Transverse colon (tissue), 4 donors: ENCODE data around the gene SUSD3. TPM values are rescaled to one million over a fixed set of nuclear protein-coding genes. Genes with fewer than 3 reads are reported as not detected.

Experiments used
- DNase-seq: peaks from one replicate; pipeline ENCODE4 v3.0.0-alpha.2; 2019
- H3K27ac ChIP-seq, 4 donors: fragments of 200-600 bp; sonication (generic); 2 replicates each; pipeline ENCODE4 v1.5.1; 2016 to 2018; ENCODE audit warnings: inconsistent platforms in 4 of 4
- H3K27me3 ChIP-seq: fragments of 200-600 bp; sonication (generic); 2 replicates; pipeline ENCODE4 v1.5.1; 2017; ENCODE audit warnings: inconsistent platforms
- H3K36me3 ChIP-seq, 4 donors: fragments of 200-600 bp; sonication (generic); 2 replicates each; pipeline ENCODE4 v1.5.1; 2017 to 2019; ENCODE audit warnings: inconsistent platforms in 4 of 4
- H3K4me1 ChIP-seq, 4 donors: fragments of 200-600 bp; sonication (generic); 2 replicates each; pipeline ENCODE4 v1.5.1; 2017 to 2020; ENCODE audit warnings: inconsistent platforms in 4 of 4
- H3K4me3 ChIP-seq, 4 donors: fragments of 200-600 bp; sonication (generic); 1 replicate in 1 of 4; 2 replicates in 3 of 4; pipeline versions ENCODE4 v1.5.1 to v1.6.1; 2017 to 2019; ENCODE audit warnings: inconsistent platforms in 4 of 4
- H3K9me3 ChIP-seq, 2 donors: fragments of 200-600 bp; sonication (generic); 2 replicates each; pipeline ENCODE4 v1.5.1; 2017 to 2019; ENCODE audit warnings: inconsistent platforms in 2 of 2
- EP300 ChIP-seq: sonication (generic); formaldehyde crosslinking; IDR thresholded peaks from one replicate; pipeline ENCODE4 v1.6.1; 2017; ENCODE audit warnings: antibody characterized with exemption, low read depth
- POLR2A ChIP-seq: fragments of 450-650 bp; IDR thresholded peaks from one replicate; pipeline ENCODE4 v1.6.1; 2016; ENCODE audit warnings: antibody characterized with exemption, mild to moderate bottlenecking, moderate library complexity
- POLR2AphosphoS5 ChIP-seq, 3 donors: sonication (generic); formaldehyde crosslinking; IDR thresholded peaks; one replicate each; pipeline ENCODE4 v1.6.1; 2016; ENCODE audit warnings: antibody characterized with exemption in 3 of 3
- WGBS, 2 donors: methylation state at CpG; one replicate each; pipeline ENCODE4 v1.1.5; 2018; ENCODE audit warnings: low coverage in 1 of 2; 5-methylcytosine and 5-hydroxymethylcytosine counted together
- in situ Hi-C, 4 donors: fragments of 200-750 bp; cut with MboI; loops; one replicate each; pipeline versions ENCODE4 v1.15.0 to v1.15.1; 2017; ENCODE audit warnings: low sequenced_read_pairs in 3 of 4, low pct_ligation_motif_present in 1 of 4, low pct_unique_long_range_greater_than_20kb in 1 of 4
- intact Hi-C: fragments of 100-400 bp; cut with DNase I; formaldehyde crosslinking; loops from one replicate; pipeline ENCODE4 v1.15.1; 2023; ENCODE audit warnings: low total_unique reads
- total RNA-seq, 4 donors: library from RNA; depleted of rRNA; stranded (reverse); fragments of >200 nt; gene quantifications; one replicate each; pipeline ENCODE4 v1.1.0, GENCODE V29; 2016
- TF ChIP-seq, protein P1 (sequence below), 5 experiments: fragments of 200-600 bp in 3 of 5; fragments of 450-650 bp in 2 of 5; sonication (generic) in 3 of 5; IDR thresholded peaks; 1 replicate in 2 of 5; 2 replicates in 3 of 5; pipeline ENCODE4 v1.5.1; 2016 to 2017; ENCODE audit warnings: antibody characterized with exemption in 5 of 5, inconsistent platforms in 3 of 5, mild to moderate bottlenecking in 2 of 5, moderate library complexity in 1 of 5

SUSD3 gene
- total RNA-seq, 4 donors from 2014 or later: 1.9 to 2.7 TPM; not detected in 2

- H3K4me1 ChIP-seq: no peaks in the 10 kb centered on the region
- no peaks in the 10 kb centered on the region for H3K9me3 ChIP-seq
- WGBS, 2 donors: 90 to 100% methylated on average over 3 to 9 of the region's 9 CpGs
- no peaks in the 10 kb centered on the region for H3K27me3 ChIP-seq
- no peak overlapping the region for H3K27ac ChIP-seq
- in situ Hi-C loops (no loop called here), intact Hi-C loops (no loop called here)
- H3K4me3 ChIP-seq: no peak overlapping the region
- H3K36me3 ChIP-seq: no peaks in the 10 kb centered on the region
- TF ChIP-seq POLR2A (no peak), POLR2AphosphoS5 (IDR thresholded peaks at IDR 0.05) (no peak), EP300 (no peak)
- TF ChIP-seq, protein P1, sequence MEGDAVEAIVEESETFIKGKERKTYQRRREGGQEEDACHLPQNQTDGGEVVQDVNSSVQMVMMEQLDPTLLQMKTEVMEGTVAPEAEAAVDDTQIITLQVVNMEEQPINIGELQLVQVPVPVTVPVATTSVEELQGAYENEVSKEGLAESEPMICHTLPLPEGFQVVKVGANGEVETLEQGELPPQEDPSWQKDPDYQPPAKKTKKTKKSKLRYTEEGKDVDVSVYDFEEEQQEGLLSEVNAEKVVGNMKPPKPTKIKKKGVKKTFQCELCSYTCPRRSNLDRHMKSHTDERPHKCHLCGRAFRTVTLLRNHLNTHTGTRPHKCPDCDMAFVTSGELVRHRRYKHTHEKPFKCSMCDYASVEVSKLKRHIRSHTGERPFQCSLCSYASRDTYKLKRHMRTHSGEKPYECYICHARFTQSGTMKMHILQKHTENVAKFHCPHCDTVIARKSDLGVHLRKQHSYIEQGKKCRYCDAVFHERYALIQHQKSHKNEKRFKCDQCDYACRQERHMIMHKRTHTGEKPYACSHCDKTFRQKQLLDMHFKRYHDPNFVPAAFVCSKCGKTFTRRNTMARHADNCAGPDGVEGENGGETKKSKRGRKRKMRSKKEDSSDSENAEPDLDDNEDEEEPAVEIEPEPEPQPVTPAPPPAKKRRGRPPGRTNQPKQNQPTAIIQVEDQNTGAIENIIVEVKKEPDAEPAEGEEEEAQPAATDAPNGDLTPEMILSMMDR (IDR thresholded peaks at IDR 0.05): no peak
- no peak for DNase-seq
Observed at GRCh38 chr9:93030642-93031628, 27.6 kb upstream of the SUSD3 start.

GRCh38 chr9:93031629-93032430, 26.7 kb upstream of the SUSD3 start:
- H3K27ac ChIP-seq: no peak overlapping the region
- no peak for DNase-seq
- no peaks in the 10 kb centered on the region for H3K4me1 ChIP-seq
- no peak overlapping the region for H3K4me3 ChIP-seq
- no peaks in the 10 kb centered on the region for H3K36me3 ChIP-seq
- WGBS, 2 donors: 67 to 73% methylated on average over 3 to 10 of the region's 10 CpGs
- in situ Hi-C loops (no loop called here), intact Hi-C loops (no loop called here)
- no peaks in the 10 kb centered on the region for H3K27me3 ChIP-seq
- H3K9me3 ChIP-seq: no peaks in the 10 kb centered on the region
- TF ChIP-seq POLR2AphosphoS5 (IDR thresholded peaks at IDR 0.05) (no peak), EP300 (no peak)
- TF ChIP-seq, protein P1 (IDR thresholded peaks at IDR 0.05): no peak

DNA sequence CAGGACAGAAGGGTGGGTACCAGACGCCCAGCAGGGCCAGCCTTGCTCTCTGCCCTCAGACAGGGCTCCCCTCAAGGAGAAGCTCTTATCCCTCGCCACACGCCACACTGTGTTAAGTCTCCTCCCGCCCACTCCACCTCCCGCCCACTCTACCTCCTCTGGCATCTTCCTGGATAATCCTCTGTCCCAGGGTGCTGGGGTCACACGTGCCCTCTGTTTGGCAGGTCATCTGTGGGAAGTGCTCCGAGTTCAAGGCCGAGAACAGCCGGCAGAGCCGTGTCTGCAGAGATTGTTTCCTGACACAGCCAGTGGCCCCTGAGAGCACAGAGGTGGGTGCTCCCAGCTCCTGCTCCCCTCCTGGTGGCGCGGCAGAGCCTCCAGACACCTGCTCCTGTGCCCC, 26.0 kb upstream of the SUSD3 start:
- in situ Hi-C loops: no loop called here
- WGBS, 2 donors: 80 to 84% methylated on average over 1 to 11 of the region's 12 CpGs
- intact Hi-C loops: no loop called here
- Histone ChIP-seq H3K36me3 (no peaks in the 10 kb centered on the region), H3K9me3 (no peaks in the 10 kb centered on the region), H3K27me3 (no peaks in the 10 kb centered on the region), H3K4me1 (no peaks in the 10 kb centered on the region), H3K27ac (no peak overlapping the region), H3K4me3 (no peak overlapping the region)
- TF ChIP-seq EP300 (no peak), POLR2A (no peak), POLR2AphosphoS5 (IDR thresholded peaks at IDR 0.05) (no peak)
- TF ChIP-seq, protein P1 (IDR thresholded peaks at IDR 0.05): no peak
- no peak for DNase-seq

GRCh38 chr9:93033531-93033930, 25.0 kb upstream of the SUSD3 start:
- in situ Hi-C loops (no loop called here), intact Hi-C loops (no loop called here)
- H3K4me1 ChIP-seq: no peaks in the 10 kb centered on the region
- no peaks in the 10 kb centered on the region for H3K36me3 ChIP-seq
- WGBS, 2 donors: 40 to 79% methylated on average over 1 to 6 of the region's 6 CpGs
- no peak overlapping the region for H3K4me3 ChIP-seq
- H3K27me3 ChIP-seq: no peaks in the 10 kb centered on the region
- DNase-seq: no peak
- no peaks in the 10 kb centered on the region for H3K9me3 ChIP-seq
- H3K27ac ChIP-seq: no peak overlapping the region
- no peak for TF ChIP-seq POLR2A
